ENCODE measurements around the gene RAF1. TPM values are rescaled to one million over a fixed set of nuclear protein-coding genes. Genes with fewer than 3 reads are reported as not detected.
"Not testable (repeated sequence)": the region's sequence is repeated elsewhere in the genome, so short reads cannot be mapped to it uniquely, and the experiment has no call there.

The RAF1 gene
- total RNA-seq, 2 experiments from 2014 or later: 127 to 139 TPM

- peaks cover 2% of the 10 kb centered on the region for H3K36me3 ChIP-seq (ENCODE audit: insufficient read depth, low read length)
- H3K36me3 Mint-ChIP-seq (ENCODE audit: low read depth): no peaks in the 10 kb centered on the region
- no peak for ATAC-seq (ENCODE audit: poor library complexity)
- no peak overlapping the region for H3K4me3 ChIP-seq (ENCODE audit: low read length)
- no peak for TF ChIP-seq CTCF (IDR thresholded peaks at IDR 0.05)
- CTCF ChIA-PET: no interaction called here
- no peak overlapping the region for H3K27ac ChIP-seq (ENCODE audit: low read depth in 1 of 2, low read length in 2 of 2)
- H3K4me1 Mint-ChIP-seq (ENCODE audit: low read depth): no peaks in the 10 kb centered on the region
- intact Hi-C loops (cut with DNase I, micrococcal nuclease): no loop called here
- no peak for DNase-seq
- no peak overlapping the region for H3K4me3 Mint-ChIP-seq
- H3K27me3 Mint-ChIP-seq: peaks cover 2% of the 10 kb centered on the region
- no peaks in the 10 kb centered on the region for H3K27me3 ChIP-seq (ENCODE audit: control insufficient read depth in 1 of 2, insufficient read depth in 2 of 2, low read length in 2 of 2)
- no peaks in the 10 kb centered on the region for H3K4me1 ChIP-seq (ENCODE audit: insufficient read depth, low read length)
- H3K9me3 Mint-ChIP-seq: no peaks in the 10 kb centered on the region
- H3K9me3 ChIP-seq (ENCODE audit: control insufficient read depth in 1 of 2, insufficient read depth in 1 of 2, low read length in 2 of 2): no peaks in the 10 kb centered on the region
- H3K27ac Mint-ChIP-seq: no peak overlapping the region
- POLR2A ChIA-PET: no interaction called here
Measured at GRCh38 chr3:12544652-12545472, 119.1 kb downstream of the RAF1 start.

GRCh38 chr3:12543497-12543896 is 120.4 kb downstream of the RAF1 start:
- CTCF ChIA-PET; H3K4me1 ChIP-seq (ENCODE audit: insufficient read depth, low read length); H3K27me3 Mint-ChIP-seq; H3K27me3 ChIP-seq (ENCODE audit: control insufficient read depth in 1 of 2, insufficient read depth in 2 of 2, low read length in 2 of 2); H3K4me1 Mint-ChIP-seq (ENCODE audit: low read depth); intact Hi-C loops (cut with DNase I, micrococcal nuclease); H3K36me3 Mint-ChIP-seq (ENCODE audit: low read depth); ATAC-seq (ENCODE audit: poor library complexity); DNase-seq; H3K36me3 ChIP-seq (ENCODE audit: insufficient read depth, low read length); H3K9me3 Mint-ChIP-seq; H3K9me3 ChIP-seq (ENCODE audit: control insufficient read depth in 1 of 2, insufficient read depth in 1 of 2, low read length in 2 of 2); H3K4me3 Mint-ChIP-seq; POLR2A ChIA-PET; H3K27ac ChIP-seq (ENCODE audit: low read depth in 1 of 2, low read length in 2 of 2); H3K4me3 ChIP-seq (ENCODE audit: low read length); H3K27ac Mint-ChIP-seq: not testable (repeated sequence)

GRCh38 chr3:12541625-12542024 is 122.3 kb downstream of the RAF1 start:
- peaks cover 4% of the 10 kb centered on the region for H3K36me3 Mint-ChIP-seq (ENCODE audit: low read depth)
- no peak for TF ChIP-seq CTCF (IDR thresholded peaks at IDR 0.05)
- POLR2A ChIA-PET: no interaction called here
- H3K36me3 ChIP-seq (ENCODE audit: insufficient read depth, low read length): peaks cover 2% of the 10 kb centered on the region
- no peaks in the 10 kb centered on the region for H3K4me1 Mint-ChIP-seq (ENCODE audit: low read depth)
- ATAC-seq (ENCODE audit: poor library complexity) (no peak), DNase-seq (peak in 2 of 14 experiments; percentile 6 to 14)
- H3K9me3 ChIP-seq (ENCODE audit: control insufficient read depth in 1 of 2, insufficient read depth in 1 of 2, low read length in 2 of 2): no peaks in the 10 kb centered on the region
- H3K27me3 ChIP-seq (ENCODE audit: control insufficient read depth in 1 of 2, insufficient read depth in 2 of 2, low read length in 2 of 2): no peaks in the 10 kb centered on the region
- H3K27me3 Mint-ChIP-seq: no peaks in the 10 kb centered on the region
- H3K4me1 ChIP-seq (ENCODE audit: insufficient read depth, low read length): no peaks in the 10 kb centered on the region
- intact Hi-C loops (cut with DNase I, micrococcal nuclease): no loop called here
- H3K27ac ChIP-seq (ENCODE audit: low read depth in 1 of 2, low read length in 2 of 2): no peak overlapping the region
- CTCF ChIA-PET: no interaction called here
- no peak overlapping the region for H3K4me3 Mint-ChIP-seq
- H3K4me3 ChIP-seq (ENCODE audit: low read length): no peak overlapping the region
- no peak overlapping the region for H3K27ac Mint-ChIP-seq
- no peaks in the 10 kb centered on the region for H3K9me3 Mint-ChIP-seq

- Mint-ChIP-seq H3K27ac (no peak overlapping the region), H3K9me3 (no peaks in the 10 kb centered on the region), H3K4me3 (no peak overlapping the region), H3K36me3 (ENCODE audit: low read depth) (peaks cover 16% of the 10 kb centered on the region), H3K27me3 (no peaks in the 10 kb centered on the region), H3K4me1 (ENCODE audit: low read depth) (no peaks in the 10 kb centered on the region)
- Histone ChIP-seq H3K27me3 (ENCODE audit: control insufficient read depth in 1 of 2, insufficient read depth in 2 of 2, low read length in 2 of 2) (no peaks in the 10 kb centered on the region), H3K36me3 (ENCODE audit: insufficient read depth, low read length) (peaks cover 18% of the 10 kb centered on the region), H3K9me3 (ENCODE audit: control insufficient read depth in 1 of 2, insufficient read depth in 1 of 2, low read length in 2 of 2) (no peaks in the 10 kb centered on the region), H3K27ac (ENCODE audit: low read depth in 1 of 2, low read length in 2 of 2) (no peak overlapping the region), H3K4me1 (ENCODE audit: insufficient read depth, low read length) (no peaks in the 10 kb centered on the region), H3K4me3 (ENCODE audit: low read length) (no peak overlapping the region)
- POLR2A ChIA-PET: no interaction called here
- intact Hi-C loops (cut with DNase I, micrococcal nuclease): no loop called here
- TF ChIP-seq CTCF (IDR thresholded peaks at IDR 0.05): no peak
- no peak for DNase-seq
- CTCF ChIA-PET: no interaction called here
- no peak for ATAC-seq (ENCODE audit: poor library complexity)
Measured at GRCh38 chr3:12536423-12536822, 127.5 kb downstream of the RAF1 start.

Data from CD4-positive, alpha-beta T cell (primary cell).